ENCODE measurements around the gene CPNE5. TPM values are rescaled to one million over a fixed set of nuclear protein-coding genes. Genes with fewer than 3 reads are reported as not detected.

The CPNE5 gene
- total and polyA plus RNA-seq, 4 donors = 0.93 to 5.2 (median 3.8) TPM

- ATAC-seq (ENCODE audit: insufficient read depth, low FRiP score) (no peak), DNase-seq (no peak)
- H3K27ac ChIP-seq (ENCODE audit: low read depth in 1 of 2, low read length in 1 of 2) = no peak overlapping the region
- H3K9me3 ChIP-seq (ENCODE audit: control insufficient read depth in 4 of 4, insufficient read depth in 3 of 4, low read length in 3 of 4) = no peaks in the 10 kb centered on the region
- no peak overlapping the region for H3K4me3 ChIP-seq
- 84 to 89% methylated on average over 3 of the region's 3 CpGs for WGBS, 2 donors
- H3K9ac ChIP-seq (ENCODE audit: insufficient read depth in 1 of 2, low read length in 2 of 2) = no peak overlapping the region
- H3K4me1 ChIP-seq (ENCODE audit: control insufficient read depth in 5 of 5, insufficient read depth in 5 of 5, low read length in 5 of 5) = peaks cover 0 to 8% (median 0%) of the 10 kb centered on the region in 5 donors
- no peak for TF ChIP-seq CTCF (IDR thresholded peaks at IDR 0.05; ENCODE audit: control extremely low read depth, extremely low read depth)
- no peaks in the 10 kb centered on the region for H3K36me3 ChIP-seq (ENCODE audit: control insufficient read depth in 4 of 4, insufficient read depth in 4 of 4, low read length in 4 of 4)
- H3K27me3 ChIP-seq (ENCODE audit: control insufficient read depth in 3 of 3, insufficient read depth in 3 of 3, low read length in 2 of 3) = no peaks in the 10 kb centered on the region
These were observed 40.4 kb downstream of the CPNE5 start for GRCh38 chr6:36798852-36799251.

- no peak overlapping the region for H3K27ac ChIP-seq (ENCODE audit: low read depth in 1 of 2, low read length in 1 of 2)
- H3K4me3 ChIP-seq = no peak overlapping the region
- no peak for TF ChIP-seq CTCF (IDR thresholded peaks at IDR 0.05; ENCODE audit: control extremely low read depth, extremely low read depth)
- no peaks in the 10 kb centered on the region for H3K9me3 ChIP-seq (ENCODE audit: control insufficient read depth in 4 of 4, insufficient read depth in 3 of 4, low read length in 3 of 4)
- ATAC-seq (ENCODE audit: insufficient read depth, low FRiP score) (no peak), DNase-seq (no peak)
- H3K27me3 ChIP-seq (ENCODE audit: control insufficient read depth in 3 of 3, insufficient read depth in 3 of 3, low read length in 2 of 3) = no peaks in the 10 kb centered on the region
- H3K9ac ChIP-seq (ENCODE audit: insufficient read depth in 1 of 2, low read length in 2 of 2) = no peak overlapping the region
- WGBS, 2 donors = 95% methylated on average over 1 of the region's 1 CpG
- H3K36me3 ChIP-seq (ENCODE audit: control insufficient read depth in 4 of 4, insufficient read depth in 4 of 4, low read length in 4 of 4) = no peaks in the 10 kb centered on the region
- H3K4me1 ChIP-seq (ENCODE audit: control insufficient read depth in 5 of 5, insufficient read depth in 5 of 5, low read length in 5 of 5) = peaks cover 0 to 16% (median 0%) of the 10 kb centered on the region in 5 donors
These were observed 41.6 kb downstream of the CPNE5 start for GRCh38 chr6:36797653-36798052.

GRCh38 chr6:36797055-36797454 is 42.2 kb downstream of the CPNE5 start:
- no peaks in the 10 kb centered on the region for H3K36me3 ChIP-seq (ENCODE audit: control insufficient read depth in 4 of 4, insufficient read depth in 4 of 4, low read length in 4 of 4)
- no peaks in the 10 kb centered on the region for H3K9me3 ChIP-seq (ENCODE audit: control insufficient read depth in 4 of 4, insufficient read depth in 3 of 4, low read length in 3 of 4)
- H3K27me3 ChIP-seq (ENCODE audit: control insufficient read depth in 3 of 3, insufficient read depth in 3 of 3, low read length in 2 of 3) = no peaks in the 10 kb centered on the region
- TF ChIP-seq CTCF (IDR thresholded peaks at IDR 0.05; ENCODE audit: control extremely low read depth, extremely low read depth) = no peak
- WGBS, 2 donors = 94% methylated on average over 12 of the region's 12 CpGs
- H3K4me1 ChIP-seq (ENCODE audit: control insufficient read depth in 5 of 5, insufficient read depth in 5 of 5, low read length in 5 of 5) = peaks cover 0 to 22% (median 0%) of the 10 kb centered on the region in 5 donors
- H3K27ac ChIP-seq (ENCODE audit: low read depth in 1 of 2, low read length in 1 of 2) = no peak overlapping the region
- no peak for ATAC-seq (ENCODE audit: insufficient read depth, low FRiP score)
- H3K9ac ChIP-seq (ENCODE audit: insufficient read depth in 1 of 2, low read length in 2 of 2) = no peak overlapping the region
- no peak overlapping the region for H3K4me3 ChIP-seq
- no peak for DNase-seq

- H3K9me3 ChIP-seq (ENCODE audit: control insufficient read depth in 4 of 4, insufficient read depth in 3 of 4, low read length in 3 of 4) = no peaks in the 10 kb centered on the region
- H3K9ac ChIP-seq (ENCODE audit: insufficient read depth in 1 of 2, low read length in 2 of 2) = no peak overlapping the region
- 90 to 94% methylated on average over 5 of the region's 5 CpGs for WGBS, 2 donors
- TF ChIP-seq CTCF (IDR thresholded peaks at IDR 0.05; ENCODE audit: control extremely low read depth, extremely low read depth) = no peak
- no peaks in the 10 kb centered on the region for H3K36me3 ChIP-seq (ENCODE audit: control insufficient read depth in 4 of 4, insufficient read depth in 4 of 4, low read length in 4 of 4)
- no peaks in the 10 kb centered on the region for H3K27me3 ChIP-seq (ENCODE audit: control insufficient read depth in 3 of 3, insufficient read depth in 3 of 3, low read length in 2 of 3)
- DNase-seq = no peak
- no peak for ATAC-seq (ENCODE audit: insufficient read depth, low FRiP score)
- peaks cover 0 to 26% (median 0%) of the 10 kb centered on the region in 5 donors for H3K4me1 ChIP-seq (ENCODE audit: control insufficient read depth in 5 of 5, insufficient read depth in 5 of 5, low read length in 5 of 5)
- H3K27ac ChIP-seq (ENCODE audit: low read depth in 1 of 2, low read length in 1 of 2) = no peak overlapping the region
- H3K4me3 ChIP-seq = no peak overlapping the region
These were observed 44.6 kb downstream of the CPNE5 start for GRCh38 chr6:36794713-36795065.

Measured in lung (tissue), 12 donors.